ENCODE data around the gene CSRP2.

Gene CSRP2

DNA sequence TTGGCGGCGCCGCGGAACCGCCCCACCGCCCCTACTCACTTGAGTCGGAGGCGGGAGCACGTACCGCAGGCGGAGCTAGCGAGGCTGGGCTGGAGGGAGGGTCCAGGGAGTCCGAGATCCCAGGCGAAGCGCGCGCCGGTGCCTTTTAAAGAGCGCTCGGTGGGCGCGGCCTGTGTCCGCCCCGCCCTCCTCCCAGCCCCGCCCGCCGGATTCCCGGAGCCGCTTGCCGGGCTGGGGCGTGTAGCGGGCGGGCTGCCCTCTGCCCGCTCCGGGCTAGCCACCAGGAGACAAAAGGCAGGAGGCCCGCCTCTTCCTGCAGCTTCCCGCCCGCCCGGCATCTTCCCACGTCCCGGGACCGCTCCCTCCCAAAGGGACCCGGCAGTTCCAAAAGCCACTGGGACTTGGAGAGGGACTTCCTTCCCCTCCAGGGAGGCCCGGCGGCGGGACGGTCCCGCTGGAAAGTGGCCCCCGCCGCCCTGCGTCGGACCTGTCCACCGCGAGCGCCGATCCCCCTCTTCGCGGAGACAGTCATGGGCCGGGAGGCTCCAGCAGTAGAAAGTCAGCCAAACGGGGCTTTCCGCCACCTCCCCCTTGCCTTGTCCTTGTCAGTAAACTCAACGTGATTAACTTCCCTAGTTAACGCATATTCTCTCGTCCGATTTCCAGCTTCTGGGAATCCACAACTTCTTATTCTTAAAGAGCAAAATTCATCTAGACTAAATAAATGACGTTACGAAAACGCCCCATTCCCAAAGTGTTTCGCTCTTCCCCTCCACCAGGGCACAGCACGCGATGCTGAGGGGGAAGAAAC lies at the start of gene CSRP2:
TSS of gene CSRP2 (minus strand) at position 121 of the 811 bp plus-strand sequence. CDS start 12,759 bp downstream, outside the sequence.
- DNase-seq, result peak; percentile 49

DNA sequence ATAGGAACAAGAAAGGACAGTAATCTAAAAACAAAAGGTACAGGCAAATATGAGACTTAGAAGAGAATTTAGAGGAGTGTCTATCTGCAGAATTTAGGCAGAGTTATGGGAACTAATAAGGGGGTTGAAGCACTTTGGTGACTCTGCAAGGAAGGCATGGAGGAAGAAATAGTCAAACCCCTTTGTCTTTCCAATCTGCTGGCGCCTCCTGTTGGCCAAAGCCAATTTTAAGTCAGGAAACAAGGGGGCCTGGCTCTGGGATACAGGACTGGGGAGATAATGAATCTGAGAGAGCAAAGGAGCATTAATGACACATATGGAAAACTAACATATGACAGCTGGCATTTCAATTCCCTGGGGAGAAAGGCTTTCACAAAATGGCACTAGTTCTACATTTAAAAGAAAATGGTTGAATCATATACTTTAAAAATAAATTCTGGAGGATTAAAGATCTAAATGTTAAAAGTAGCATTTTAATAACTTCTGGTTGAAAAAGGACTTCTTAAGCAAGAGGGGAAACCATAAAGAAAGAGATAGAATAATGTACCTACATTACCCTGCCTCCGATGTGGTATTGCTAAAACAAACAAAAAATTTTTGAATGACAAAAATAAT lies 48.5 kb upstream of the CSRP2 start:
- DNase-seq, result no peak

DNA sequence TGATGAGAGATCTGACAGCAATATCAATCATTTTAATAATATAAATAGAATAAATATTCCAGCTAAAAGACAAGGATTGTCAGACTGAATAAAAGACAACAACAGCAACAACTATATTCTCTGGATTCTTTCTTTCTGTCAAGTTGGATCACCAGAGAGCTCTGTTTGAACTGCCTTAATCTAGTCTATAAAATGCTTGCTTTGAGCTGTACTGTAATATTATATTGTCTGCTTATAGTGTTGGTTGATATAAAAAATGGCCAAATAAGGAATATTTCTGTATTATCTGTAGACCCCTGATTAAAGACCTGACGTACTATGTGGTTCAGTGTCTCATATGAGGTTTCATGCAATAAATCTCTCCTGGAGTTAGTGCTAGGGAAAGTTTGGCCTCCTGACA lies 46.3 kb upstream of the CSRP2 start:
- DNase-seq, result no peak

DNA sequence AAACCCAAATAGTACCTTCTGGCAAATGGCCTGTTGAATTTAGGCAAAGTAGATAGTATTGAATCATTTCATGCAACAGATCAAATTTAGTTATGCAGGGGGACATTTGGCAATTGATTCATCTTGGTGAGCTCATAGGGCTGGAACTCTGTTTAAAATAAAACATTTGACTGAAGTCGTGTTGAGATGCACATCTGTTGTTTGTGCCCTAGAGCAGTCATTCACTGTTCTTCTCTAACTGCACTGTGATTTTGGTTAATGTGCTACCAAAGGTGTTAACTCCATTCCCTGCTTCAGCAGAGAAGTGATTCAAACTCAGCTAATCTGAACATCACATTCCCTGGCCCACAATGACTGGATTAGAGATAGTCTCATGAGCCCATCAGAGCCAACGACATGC lies 44.0 kb upstream of the CSRP2 start:
- no peak for DNase-seq

DNA sequence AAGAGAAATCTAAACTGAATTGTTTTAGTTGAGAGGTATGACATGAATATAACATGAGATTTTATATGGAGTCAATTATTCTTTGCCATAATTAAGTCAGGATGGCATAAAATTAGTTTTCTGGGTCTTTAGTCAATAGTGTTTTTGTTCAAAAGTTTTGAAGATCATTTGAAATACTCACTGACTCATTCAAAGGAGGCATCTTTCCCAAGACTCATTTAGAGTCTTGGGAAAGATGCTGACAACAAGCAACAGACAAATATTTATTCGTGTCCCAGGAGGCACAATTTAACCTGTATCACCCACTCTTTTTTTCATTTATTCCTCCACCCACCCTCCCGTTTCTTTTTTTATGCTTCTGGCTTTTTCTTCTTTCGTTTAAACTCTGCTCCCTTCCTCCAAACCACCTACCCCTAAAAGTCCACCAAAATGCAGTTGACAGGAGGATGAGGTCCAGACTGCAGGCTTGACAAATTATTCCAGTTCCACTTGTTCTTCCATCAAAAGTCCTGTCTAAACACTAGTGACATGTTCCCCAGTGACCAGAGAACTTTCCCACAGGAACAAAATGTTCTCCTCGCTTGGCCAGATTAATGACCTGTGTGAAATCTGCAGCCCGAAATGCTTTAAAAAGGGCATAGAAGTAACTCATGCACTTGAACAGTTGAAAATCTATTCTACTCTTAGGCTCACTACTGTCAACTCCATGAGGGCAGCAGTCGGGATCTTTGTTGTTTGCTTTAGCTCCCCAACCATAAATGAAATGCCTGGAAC lies 43.3 kb upstream of the CSRP2 start:
- no peak for DNase-seq

DNA sequence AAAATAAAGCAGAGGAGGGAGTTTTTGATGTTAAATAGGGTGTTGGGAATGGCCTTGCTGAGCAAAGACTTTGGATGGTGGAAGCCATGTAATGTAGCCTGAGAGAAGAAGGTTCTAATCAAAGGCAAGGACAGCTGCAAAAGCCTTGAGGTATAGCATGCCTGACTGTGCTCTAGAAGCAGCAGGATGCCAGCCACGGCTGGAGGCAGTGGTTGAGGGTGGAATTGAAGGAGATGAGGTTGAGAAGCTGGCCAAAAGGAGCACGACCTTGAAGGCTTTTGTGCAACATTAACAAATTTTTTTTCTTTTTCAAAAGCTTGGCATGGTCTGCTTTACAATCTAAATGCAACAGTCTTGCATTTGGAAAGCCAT lies 42.3 kb upstream of the CSRP2 start:
- DNase-seq, result no peak

DNA sequence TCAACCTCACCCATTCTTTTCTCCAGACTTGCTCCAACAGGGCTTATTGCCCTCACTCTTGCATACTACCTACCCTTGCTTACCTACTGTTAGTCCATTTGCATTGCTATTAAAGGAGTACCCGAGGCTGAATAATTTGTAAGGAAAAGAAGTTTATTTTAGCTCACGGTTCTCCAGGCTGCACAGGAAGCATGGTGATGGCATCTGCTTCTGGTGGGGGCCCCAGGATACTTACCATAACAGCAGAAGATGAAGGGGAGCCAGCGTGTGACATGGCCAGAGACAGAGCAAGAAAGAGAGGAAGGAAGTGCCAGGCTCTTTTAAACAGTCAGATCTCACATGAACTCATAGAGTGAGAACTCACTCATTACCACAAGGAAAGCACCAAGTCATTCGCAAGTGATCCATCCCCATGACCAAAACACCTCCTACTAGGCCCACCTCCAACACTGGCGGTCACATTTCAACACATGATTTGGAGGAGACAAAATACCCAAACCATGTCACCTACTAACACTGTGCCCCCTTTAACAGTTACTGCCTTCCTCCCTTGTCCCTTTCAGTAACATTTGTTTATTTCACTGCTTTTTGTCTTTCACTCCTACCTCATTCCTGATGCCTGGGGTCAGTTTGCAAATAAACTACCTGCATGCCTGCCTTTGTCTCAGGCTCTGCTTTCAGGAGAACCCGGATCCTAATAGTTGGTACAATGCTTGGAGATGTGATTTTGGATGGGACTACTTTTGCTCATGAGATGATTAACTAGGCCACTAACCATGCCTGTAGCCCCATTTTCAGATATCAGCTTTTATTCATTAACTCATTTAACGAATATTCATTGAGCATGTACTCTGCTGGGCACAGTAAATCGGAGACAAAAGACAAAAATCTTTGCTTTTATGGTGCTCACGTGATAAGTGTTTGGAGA lies 41.6 kb upstream of the CSRP2 start:
- no peak for DNase-seq

DNA sequence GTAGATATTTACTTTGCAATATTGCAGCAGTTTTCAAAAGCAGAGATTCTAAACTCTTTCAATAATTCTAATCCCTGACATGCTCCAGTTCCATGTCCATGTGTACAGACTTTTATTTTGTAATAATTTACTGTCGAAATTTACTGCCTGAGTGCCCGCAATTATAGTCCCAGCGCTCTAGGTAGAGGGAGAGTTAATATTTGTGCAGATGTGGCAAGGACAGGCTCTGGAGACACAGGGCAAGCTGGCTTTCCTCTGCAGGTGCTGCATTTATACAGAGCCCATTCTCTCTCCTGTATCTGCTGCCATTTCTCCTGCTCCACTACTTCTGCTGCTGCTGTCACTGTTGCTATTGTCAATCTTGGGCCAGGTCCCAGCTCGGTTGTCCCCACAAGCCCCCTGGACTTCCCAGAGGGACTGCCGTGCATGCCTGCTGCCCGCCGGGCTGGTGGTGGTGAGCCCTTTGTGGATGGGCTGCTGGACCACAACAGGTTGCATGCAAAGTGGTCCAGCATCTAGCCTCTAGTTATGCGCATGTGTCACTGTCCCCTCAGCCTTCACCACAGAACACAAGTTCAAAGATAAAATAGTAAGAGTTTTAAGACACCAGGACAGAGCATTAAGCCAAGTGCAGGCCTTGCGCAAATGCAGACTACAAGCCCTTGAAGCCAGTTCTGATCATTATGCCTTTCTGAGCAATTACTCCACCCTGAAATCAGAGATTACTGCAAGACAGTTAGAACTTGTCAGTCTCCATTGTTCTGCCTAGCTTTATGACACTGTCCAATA lies 40.8 kb upstream of the CSRP2 start:
- DNase-seq, result no peak

DNA sequence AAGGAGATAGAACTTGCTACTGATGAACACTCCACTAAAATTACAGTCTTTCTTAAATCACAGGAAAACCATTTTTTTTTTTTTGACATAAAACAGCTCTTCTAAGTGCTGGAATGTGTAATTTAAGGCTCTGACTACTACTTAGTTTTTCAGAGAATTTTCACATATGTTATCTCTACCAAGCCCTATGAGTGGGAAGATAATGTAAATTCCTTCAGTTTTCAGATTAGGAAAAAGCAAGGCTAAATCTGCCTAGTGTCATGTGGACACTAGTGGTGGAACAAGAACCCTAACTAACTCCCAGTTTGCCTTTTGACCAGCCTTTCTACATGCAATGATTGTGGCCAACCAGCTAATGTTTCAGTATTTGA lies 37.3 kb upstream of the CSRP2 start:
- DNase-seq, result no peak

DNA sequence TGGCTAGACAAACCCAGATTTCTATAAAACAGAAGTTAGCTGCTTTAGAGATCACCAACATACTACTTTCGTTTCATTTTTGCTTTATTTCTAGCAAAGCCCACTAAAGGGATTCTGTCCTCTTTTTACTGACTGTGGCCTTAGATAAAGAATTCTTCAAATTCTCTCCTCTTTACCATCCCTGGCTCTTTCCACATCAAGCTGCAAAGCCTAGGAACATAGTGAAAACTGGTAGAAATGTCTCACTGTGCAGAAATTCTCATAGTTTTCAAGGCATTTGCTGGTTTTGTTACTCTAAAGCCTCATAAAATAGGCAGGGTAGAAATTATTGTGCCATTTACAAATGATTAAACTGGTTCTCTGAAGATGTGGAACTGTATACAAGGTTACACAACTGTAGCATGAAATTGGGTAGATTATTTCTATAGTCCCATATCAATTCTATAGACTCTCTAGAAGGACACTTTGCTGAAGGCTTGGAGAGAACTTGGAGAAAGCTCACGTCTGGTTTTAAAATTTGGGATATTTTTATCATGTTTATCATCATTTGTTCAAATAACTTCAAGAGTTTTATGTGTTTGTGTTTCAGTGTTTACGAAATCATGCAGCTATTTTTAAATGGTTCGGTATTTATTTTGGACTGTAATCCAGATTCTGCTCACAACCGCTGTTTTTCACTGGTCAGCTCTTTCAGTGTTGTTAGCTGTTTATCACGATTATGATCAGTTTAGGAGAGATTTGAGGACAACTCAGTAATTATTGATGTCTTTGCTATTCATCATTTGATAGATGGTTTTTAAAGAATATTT lies 36.7 kb upstream of the CSRP2 start:
- DNase-seq, result no peak

DNA sequence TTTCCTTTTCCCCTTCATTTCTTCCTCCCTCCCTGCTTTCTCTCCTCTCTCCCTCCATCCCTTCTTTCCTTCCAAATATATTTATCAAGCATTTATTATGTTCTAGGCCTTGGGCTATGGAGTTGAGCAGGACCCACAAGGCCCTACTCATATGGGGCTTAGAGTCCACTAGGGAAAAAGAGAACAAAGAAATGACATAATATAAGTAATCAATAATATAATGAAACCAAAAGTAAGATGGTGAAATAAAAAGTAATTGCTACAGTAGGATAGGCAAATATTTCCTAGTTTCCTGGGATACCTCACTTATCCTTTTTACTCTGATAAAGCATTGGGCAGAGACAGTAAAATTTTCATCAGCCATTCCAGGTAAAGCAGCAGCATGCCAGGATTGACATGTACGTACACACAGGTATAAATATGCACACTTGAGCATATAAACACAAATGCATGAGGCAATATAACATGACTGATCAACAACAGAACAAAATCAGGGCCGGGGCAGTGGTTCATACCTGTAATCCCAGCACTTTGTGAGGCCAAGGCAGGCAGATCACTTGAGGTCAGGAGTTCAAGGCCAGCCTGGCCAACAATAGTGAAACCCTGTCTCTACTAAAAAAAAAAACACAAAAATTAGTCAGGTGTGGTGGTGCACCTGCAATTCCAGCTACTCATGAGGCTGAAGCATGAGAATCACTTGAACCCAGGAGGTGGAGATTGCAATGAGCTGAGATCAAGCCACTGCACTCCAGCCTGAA lies 35.5 kb upstream of the CSRP2 start:
- DNase-seq, result no peak

DNA sequence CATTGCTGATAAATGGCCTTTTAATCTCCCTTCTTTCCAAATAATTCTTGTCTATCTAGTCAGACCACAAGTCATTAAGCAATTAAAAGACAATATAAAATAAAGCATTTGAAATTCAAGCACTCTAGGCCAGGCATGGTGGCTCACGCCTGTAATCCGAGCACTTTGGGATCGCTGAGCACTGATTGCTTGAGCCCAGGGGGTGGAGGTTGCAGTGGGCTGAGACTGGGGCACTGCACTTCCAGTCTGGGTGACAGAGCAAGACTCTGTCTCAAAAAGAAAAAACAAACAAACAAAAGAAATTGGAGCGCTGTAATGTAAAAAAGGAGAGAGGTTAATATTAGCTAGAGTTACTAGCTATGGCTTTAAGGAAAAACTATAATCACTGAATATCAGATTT lies 30.5 kb upstream of the CSRP2 start:
- no peak for DNase-seq

DNA sequence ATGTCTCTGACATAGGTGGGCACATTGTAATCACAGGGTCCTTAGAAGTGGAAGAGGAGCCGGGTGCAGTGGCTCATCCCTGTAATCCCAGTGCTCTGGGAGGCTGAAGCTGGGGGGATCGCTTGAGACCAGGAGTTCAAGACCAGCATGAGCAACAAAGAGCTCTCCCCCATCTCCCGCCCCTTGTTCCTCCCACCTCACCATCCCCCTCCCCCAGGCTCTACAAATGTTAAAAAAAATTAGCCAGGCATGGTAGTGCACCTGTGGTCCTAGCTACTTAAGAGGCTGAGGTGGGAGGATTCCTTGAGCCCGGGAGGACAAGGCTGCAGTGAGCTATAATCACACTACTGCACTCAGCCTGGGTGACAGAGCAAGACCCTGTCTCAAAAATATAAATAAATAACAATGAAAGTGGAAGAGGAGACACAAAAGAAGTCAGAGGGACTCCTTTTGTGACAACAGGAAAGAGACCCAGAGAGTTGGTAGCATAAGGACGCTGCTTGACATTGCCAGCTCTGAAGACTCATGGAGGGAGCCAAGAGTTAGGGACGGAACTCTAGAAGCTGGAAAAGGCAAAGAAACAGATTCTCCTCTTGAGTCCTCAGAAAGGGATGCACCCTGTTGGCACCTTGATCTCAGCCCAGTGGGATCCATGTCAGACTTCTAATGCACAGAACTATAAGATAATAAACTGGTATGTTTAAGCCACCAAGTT lies 29.6 kb upstream of the CSRP2 start:
- DNase-seq, result no peak

DNA sequence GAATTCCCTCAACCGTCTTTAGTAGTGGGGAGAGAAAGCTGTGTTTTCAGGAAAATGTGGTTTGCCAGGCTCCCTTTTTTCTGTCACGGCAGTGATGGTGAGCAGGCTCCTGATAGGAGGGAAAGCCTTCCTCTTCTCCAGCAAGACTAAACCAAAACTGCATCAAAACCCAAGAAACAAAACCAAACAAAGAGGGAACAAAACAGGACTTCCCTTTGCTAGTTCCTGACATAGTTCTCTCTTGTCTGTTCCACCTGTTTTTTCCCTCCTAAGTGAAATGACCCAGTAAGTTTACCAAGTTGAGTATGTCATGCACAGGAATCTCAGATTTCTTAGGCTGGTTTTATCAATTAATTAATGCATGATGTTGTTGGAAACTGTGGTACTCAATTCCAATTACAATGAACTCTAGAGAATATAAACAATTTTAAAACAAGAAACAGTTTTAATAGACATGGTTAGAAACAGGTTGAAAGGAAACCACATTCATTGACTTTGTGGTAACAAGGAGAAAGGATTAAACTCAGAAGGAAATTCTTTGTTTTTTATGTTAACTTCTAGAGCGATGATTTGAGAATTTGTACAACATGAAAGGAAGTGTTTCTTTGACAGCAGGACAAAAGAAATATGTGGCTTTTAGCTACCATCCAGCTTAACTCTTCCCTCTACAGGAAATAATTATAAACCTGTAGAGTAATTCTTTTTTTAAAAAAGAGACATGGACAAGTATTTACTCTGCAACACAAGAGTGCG lies 23.0 kb upstream of the CSRP2 start:
- no peak for DNase-seq

DNA sequence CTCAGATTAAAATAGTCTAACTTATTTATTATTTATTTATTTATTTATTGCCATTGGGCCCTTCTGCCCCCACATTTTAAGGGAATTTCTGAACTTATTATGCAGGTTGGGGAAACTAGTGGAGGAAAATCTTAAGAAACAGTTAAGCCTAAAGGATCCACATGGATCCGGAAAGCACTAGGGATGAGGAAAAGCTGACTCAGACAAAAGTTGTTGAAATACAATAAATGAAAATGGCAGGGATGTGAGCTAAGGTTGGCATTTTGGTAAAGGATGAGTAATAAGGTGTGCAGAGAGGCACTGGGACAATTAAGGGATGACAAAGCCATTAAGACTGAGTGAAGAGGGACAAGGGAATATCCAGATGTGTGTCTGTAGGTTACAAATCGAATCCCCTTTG lies 20.7 kb upstream of the CSRP2 start:
- DNase-seq, result no peak

DNA sequence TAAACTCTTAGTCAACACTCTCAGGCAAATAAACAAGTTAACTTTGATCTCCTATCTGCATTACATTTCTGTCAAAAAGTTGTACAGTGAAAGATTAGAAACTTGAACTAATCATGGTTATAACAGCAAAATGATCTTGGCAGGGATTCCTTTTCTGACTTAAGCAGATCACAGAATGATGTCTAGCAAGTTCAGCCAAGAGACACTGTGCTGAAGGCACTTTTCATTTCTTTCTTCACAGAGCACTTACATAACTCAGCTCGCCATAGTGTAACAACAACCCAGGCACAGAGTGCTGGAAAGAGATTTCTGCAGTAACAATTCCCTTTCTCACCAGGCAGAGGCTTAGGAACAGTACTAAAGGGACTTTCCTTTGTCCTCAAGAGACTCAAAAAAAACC lies 19.6 kb upstream of the CSRP2 start:
- DNase-seq, result no peak

DNA sequence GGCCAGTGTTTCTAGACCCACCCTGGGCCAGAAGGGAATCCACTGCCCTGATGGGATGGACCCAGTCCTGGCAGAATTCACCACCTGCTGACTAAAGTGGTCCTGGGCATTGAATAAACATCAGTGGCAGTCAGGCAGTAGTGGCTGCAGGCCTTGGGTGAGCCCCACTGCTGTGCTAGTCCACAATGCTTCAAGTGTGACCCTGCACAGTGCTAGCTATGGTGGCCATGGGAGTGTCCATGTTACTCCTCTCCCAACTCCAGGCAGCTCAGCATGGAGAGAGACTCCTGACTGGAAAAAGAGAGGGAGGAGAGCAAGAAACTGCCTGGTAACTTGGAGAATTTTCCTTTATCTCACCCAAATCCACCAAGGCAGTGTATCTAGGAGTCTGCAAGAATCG lies 17.5 kb upstream of the CSRP2 start:
- DNase-seq, result no peak

DNA sequence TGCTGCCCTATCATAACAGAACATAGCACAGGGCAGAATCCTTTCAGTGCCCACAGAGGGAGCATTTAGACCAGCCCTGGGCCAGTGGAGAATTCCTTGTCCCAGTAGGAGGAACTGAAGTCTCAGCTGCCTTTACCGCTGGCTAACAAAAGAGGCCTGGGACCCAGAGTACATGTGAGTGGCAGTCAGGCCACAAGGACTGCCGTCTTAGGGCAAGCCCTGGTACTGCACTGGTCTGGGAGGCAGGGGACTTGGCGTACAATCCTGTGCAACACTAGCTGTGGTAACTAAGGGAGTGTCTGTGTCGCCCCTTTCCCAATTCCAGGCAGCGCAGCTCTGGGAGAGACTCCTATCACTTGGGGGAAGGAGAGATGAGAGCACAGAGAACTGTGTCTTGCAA lies 17.0 kb upstream of the CSRP2 start:
- no peak for DNase-seq

DNA sequence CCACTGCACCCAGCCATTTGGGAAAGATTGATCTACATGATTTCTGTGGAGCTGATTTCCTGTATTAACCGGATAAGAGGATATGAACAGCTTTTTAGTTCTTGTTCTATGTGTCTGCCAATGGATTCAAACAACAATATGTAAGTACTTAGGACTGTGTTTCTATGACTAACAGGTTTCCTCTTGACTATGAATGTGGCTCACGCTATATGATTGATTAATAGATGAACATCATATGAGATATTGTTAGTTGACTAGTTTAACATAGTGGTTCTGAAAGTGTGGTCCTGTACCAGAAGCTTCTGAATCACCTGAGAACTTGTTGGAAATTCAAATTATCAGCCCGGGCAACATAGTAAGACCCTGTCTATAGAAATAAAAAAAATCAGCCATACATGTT lies 12.8 kb upstream of the CSRP2 start:
- no peak for DNase-seq

Data from activated CD4-positive, CD25-positive, alpha-beta regulatory T cell treated with anti-CD3 and anti-CD28 coated beads, Interleukin-2, amount 50 U/mL, for 72 hours (primary cell).